Activated CD4-positive, alpha-beta T cell treated with anti-CD3 and anti-CD28 coated beads for 24 hours (primary cell): ENCODE measurements around the gene SLC48A1.

Experiments
- DNase-seq, 2 donors: peaks; one replicate each; pipeline ENCODE4 v3.0.0-alpha.2; 2020; ENCODE audit warnings: low read depth in 2 of 2

The SLC48A1 gene

GRCh38 chr12:47824198-47824597 lies 51.2 kb downstream of the SLC48A1 start:
- no peak for DNase-seq

- DNase-seq, result no peak
These were observed 51.6 kb downstream of the SLC48A1 start for GRCh38 chr12:47824635-47825034.

- no peak for DNase-seq
These were observed 52.2 kb downstream of the SLC48A1 start for GRCh38 chr12:47825173-47825639.

- DNase-seq, result no peak
These were observed 55.3 kb downstream of the SLC48A1 start for GRCh38 chr12:47828008-47828975.

GRCh38 chr12:47828976-47829482 lies 56.0 kb downstream of the SLC48A1 start:
- DNase-seq, result no peak

GRCh38 chr12:47829584-47829983 lies 56.5 kb downstream of the SLC48A1 start:
- no peak for DNase-seq
